Esophagus (tissue), 2 donors: ENCODE measurements around the gene CLCN2. TPM values are rescaled to one million over a fixed set of nuclear protein-coding genes. Genes with fewer than 3 reads are reported as not detected.
A peak's percentile ranks its signal among the peaks of the same experiment; 100 is the strongest.

Experiments
- H3K27ac ChIP-seq, 2 donors: one replicate each; pipeline ENCODE4 v1.5.1; 2013; ENCODE audit warnings: low read depth in 2 of 2, mild to moderate bottlenecking in 2 of 2, inconsistent platforms in 1 of 2, low read length in 1 of 2, moderate library complexity in 1 of 2
- H3K27me3 ChIP-seq, 2 donors: one replicate each; pipeline ENCODE4 v1.6.1; 2013; ENCODE audit warnings: low read length in 2 of 2, control low read depth in 1 of 2, mild to moderate bottlenecking in 1 of 2; ENCODE audit not compliant: insufficient read depth in 2 of 2, control insufficient read depth in 1 of 2
- H3K36me3 ChIP-seq, 2 donors: one replicate each; pipeline ENCODE4 v1.6.1; 2013; ENCODE audit warnings: low read length in 1 of 2; ENCODE audit not compliant: control insufficient read depth in 2 of 2, insufficient read depth in 2 of 2
- H3K4me1 ChIP-seq, 2 donors: one replicate each; pipeline ENCODE4 v1.6.1; 2013; ENCODE audit warnings: low read length in 1 of 2; ENCODE audit not compliant: control insufficient read depth in 2 of 2, insufficient read depth in 2 of 2
- H3K4me3 ChIP-seq, 2 donors: one replicate each; pipeline ENCODE4 v1.5.1; 2013; ENCODE audit warnings: low read length in 2 of 2, mild to moderate bottlenecking in 2 of 2, low read depth in 1 of 2, moderate library complexity in 1 of 2
- H3K9me3 ChIP-seq, 2 donors: one replicate each; pipeline ENCODE4 v1.6.1; 2013; ENCODE audit warnings: mild to moderate bottlenecking in 2 of 2, low read depth in 1 of 2, low read length in 1 of 2, moderate library complexity in 1 of 2; ENCODE audit not compliant: control insufficient read depth in 2 of 2, insufficient read depth in 1 of 2
- WGBS, 2 donors: extraction: QIAGEN DNeasy Blood & Tissue Kit; methylation state at CpG; one replicate each; pipeline ENCODE4 v1.1.7; 2013; 5-methylcytosine and 5-hydroxymethylcytosine counted together
- polyA plus RNA-seq, 2 donors: library from polyadenylated mRNA; stranded (reverse); fragments of 200-250 nt; gene quantifications; one replicate each; pipeline ENCODE4 v1.2.3, GENCODE V29; 2013
- donor health status: healthy with polysubstance abuse.
- donor health status: Bipolar disorder and iron deficiency.

CLCN2 gene
- polyA plus RNA-seq, 2 donors, result 3.1 to 5.4 TPM

DNA sequence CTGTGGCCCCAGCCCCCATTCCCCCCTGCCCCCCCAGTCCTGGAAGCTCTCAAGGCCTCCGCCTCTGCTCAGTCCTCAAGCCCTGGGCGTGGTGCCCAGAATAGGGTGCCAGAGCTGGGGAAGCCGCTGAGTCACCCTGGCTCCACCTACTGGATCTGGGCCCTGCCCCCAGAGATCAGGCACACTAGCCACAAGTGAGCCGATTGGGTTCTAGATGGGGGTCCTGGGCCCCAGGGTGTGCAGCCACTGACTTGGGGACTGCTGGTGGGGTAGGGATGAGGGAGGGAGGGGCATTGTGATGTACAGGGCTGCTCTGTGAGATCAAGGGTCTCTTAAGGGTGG, 41.3 kb downstream of the CLCN2 start:
- peak overlapping the region; percentile 49 to 54 for H3K4me3 ChIP-seq
- peaks cover 0 to 28% of the 10 kb centered on the region in 2 donors for H3K4me1 ChIP-seq
- H3K27ac ChIP-seq, result peak overlapping the region; percentile 98 to 99
- peaks cover 25 to 61% of the 10 kb centered on the region in 2 donors for H3K36me3 ChIP-seq
- H3K27me3 ChIP-seq, result no peaks in the 10 kb centered on the region
- no peaks in the 10 kb centered on the region for H3K9me3 ChIP-seq
- WGBS, 2 donors, result 0 to 6% methylated on average over 4 of the region's 4 CpGs

DNA sequence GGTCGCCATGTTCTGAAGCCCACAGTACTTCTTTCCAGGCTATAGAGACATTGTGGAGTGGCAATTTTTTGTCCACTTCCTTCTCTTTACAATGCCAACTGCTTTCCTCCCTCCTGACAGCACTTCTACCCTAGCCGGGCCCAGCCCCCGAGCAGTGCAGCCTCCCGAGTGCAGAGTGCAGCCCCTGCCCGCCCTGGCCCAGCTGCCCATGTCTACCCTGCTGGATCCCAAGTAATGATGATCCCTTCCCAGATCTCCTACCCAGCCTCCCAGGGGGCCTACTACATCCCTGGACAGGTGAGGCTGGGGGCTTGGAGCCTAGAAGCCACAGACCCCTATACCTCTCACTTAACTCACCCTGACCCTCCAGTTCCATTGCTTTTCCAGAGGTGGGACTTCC, 44.2 kb downstream of the CLCN2 start:
- peaks cover 0 to 28% of the 10 kb centered on the region in 2 donors for H3K4me1 ChIP-seq
- no peaks in the 10 kb centered on the region for H3K27me3 ChIP-seq
- H3K27ac ChIP-seq, result peak overlapping the region; percentile 68 to 99
- H3K4me3 ChIP-seq, result peak overlapping the region; percentile 84
- H3K36me3 ChIP-seq, result peaks cover 7 to 36% of the 10 kb centered on the region in 2 donors
- 45 to 58% methylated on average over 5 of the region's 5 CpGs for WGBS, 2 donors
- H3K9me3 ChIP-seq, result no peaks in the 10 kb centered on the region

DNA sequence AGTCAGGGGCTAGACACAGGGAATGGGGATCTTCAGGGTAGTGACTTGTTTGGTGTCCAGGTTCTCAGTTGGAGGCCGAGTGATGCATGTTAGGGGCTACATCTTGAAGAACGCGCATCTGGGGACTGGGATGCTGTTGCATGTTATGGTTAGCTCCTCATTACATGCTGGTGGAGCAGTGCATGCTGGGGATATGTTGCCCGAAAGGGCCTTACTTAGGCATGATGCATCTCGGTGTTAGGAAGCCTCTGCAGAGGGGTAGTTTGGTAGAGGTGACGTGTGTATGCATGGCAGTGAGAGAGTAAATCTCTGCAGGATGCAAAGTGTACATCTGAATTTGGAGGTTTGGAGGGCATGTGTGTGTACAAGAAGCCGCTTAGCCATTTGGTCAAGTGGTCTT, 44.6 kb downstream of the CLCN2 start:
- WGBS, 2 donors, result 63 to 66% methylated on average over 7 of the region's 7 CpGs
- peaks cover 7 to 34% of the 10 kb centered on the region in 2 donors for H3K36me3 ChIP-seq
- no peaks in the 10 kb centered on the region for H3K9me3 ChIP-seq
- peak overlapping the region; percentile 94 to 99 for H3K27ac ChIP-seq
- peak overlapping the region; percentile 84 for H3K4me3 ChIP-seq
- peaks cover 0 to 28% of the 10 kb centered on the region in 2 donors for H3K4me1 ChIP-seq
- H3K27me3 ChIP-seq, result no peaks in the 10 kb centered on the region

DNA sequence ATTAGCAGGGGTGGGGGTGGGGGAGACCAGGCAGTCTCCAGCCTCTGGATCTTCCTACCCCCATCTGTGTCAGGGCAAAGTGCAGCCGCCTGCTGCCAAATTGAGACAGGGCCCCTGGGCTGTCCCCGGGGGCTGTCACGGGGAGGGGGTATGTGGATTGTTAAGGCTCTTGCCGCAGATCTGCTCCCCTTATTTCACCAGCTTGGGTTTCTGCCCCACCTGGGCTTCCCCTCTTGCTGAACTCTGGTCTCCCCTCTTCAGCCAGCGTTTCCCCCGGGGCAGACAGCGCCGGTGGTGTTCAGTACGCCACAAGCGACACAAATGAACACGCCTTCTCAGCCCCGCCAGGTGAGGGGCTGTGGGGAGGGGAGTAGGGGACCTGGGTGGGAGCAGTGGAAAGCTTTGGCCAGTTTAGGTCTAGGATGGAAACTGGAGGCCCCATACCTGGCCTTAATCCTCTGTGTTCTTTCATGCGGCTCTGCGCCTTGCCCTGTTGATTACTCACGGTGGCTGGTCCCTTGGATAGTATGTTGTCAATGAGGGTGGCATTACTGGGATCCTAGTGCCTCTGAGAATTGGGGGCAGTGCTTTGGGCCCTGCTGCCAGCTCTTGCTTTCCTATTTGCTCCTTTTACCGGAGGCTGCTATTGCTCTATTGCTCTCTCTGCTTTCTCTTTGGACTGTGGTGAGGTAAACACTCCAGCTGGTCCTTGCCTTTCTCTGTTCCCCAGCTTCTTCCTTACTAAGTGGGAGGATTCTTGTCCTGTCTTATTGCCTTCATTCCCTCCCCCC, 45.3 kb downstream of the CLCN2 start:
- H3K4me3 ChIP-seq, result peak overlapping the region; percentile 84
- peak overlapping the region; percentile 94 to 99 for H3K27ac ChIP-seq
- H3K36me3 ChIP-seq, result peaks cover 4 to 26% of the 10 kb centered on the region in 2 donors
- WGBS, 2 donors, result 14 to 22% methylated on average over 16 of the region's 16 CpGs
- H3K9me3 ChIP-seq, result no peaks in the 10 kb centered on the region
- H3K27me3 ChIP-seq, result no peaks in the 10 kb centered on the region
- peaks cover 0 to 28% of the 10 kb centered on the region in 2 donors for H3K4me1 ChIP-seq

DNA sequence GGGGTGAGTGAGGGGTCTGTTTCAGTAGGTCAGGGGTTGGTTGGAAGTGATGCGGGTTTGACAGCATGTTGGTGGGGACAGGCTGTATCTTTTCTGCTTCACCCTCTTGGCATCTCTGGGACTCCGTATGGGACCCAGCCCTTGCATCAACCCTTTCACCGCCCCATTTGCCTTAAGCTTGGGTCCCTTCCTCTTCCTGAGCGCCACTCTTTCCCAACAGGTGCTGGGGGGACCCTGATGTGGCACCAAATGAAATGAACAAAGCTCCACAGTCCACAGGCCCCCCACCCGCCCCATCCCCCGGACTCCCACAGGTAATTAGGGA, 45.9 kb downstream of the CLCN2 start:
- 4 to 8% methylated on average over 6 of the region's 6 CpGs for WGBS, 2 donors
- H3K36me3 ChIP-seq, result peaks cover 4 to 22% of the 10 kb centered on the region in 2 donors
- H3K9me3 ChIP-seq, result no peaks in the 10 kb centered on the region
- no peaks in the 10 kb centered on the region for H3K27me3 ChIP-seq
- H3K4me3 ChIP-seq, result peak overlapping the region; percentile 84
- H3K4me1 ChIP-seq, result peaks cover 0 to 25% of the 10 kb centered on the region in 2 donors
- H3K27ac ChIP-seq, result peak overlapping the region; percentile 94 to 99

DNA sequence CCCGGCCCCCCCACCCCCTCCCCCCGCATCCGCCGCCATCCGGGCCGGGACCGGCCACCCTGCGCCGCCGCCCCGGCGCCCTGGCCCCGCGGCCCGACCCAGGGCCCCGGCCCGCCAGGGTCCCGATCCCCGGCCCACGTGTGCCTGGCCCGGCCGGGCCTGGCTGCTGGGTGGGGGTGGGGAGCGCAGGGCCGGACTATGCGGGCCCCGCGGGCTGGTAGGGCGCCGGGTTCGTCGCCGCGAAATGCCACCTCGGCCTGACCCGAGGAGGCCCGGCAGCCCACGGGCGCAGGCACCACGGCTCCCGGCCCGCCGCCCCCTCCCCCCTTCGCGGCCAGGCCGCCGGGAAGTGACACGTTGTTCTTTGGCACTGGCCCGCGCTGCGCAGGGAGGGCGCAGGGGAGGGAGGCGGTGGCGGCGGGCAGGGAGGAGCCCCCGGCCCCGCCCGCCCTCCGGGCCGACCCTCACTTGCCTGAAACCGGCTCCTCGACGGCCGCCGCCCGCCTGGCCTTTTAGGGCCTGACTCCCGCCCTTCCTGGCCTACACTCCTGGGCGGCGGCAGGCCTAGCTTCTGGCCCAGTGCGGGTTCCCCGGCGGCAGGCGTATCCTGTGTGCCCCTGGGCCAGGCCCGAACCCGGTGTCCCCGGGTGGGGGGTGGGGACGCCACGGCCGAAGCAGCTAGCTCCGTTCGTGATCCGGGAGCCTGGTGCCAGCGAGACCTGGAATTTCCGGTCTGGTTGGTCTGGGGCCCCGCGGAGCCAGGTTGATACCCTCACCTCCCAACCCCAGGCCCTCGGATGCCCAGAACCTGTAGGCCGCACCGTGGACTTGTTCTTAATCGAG, 46.5 kb downstream of the CLCN2 start:
- Histone ChIP-seq H3K27ac (peak overlapping the region; percentile 94 to 99), H3K27me3 (no peaks in the 10 kb centered on the region), H3K9me3 (no peaks in the 10 kb centered on the region), H3K36me3 (peaks cover 4 to 17% of the 10 kb centered on the region in 2 donors), H3K4me1 (peaks cover 0 to 21% of the 10 kb centered on the region in 2 donors), H3K4me3 (peak overlapping the region; percentile 84)
- 0 to 1% methylated on average over 52 to 89 of the region's 89 CpGs for WGBS, 2 donors

DNA sequence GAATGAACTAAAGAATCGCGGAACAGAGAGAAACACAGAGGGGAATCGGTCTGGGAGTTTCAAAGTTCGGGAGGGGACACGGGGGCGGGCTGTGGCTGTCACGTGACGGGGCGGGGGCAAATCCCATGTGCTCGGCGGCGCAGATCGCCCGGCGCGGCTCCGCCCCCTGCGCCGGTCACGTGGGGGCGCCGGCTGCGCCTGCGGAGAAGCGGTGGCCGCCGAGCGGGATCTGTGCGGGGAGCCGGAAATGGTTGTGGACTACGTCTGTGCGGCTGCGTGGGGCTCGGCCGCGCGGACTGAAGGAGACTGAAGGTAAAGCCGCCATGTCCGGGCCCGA, 47.1 kb downstream of the CLCN2 start, which contains the start of gene EIF4G1:
Gene EIF4G1, plus strand, starts transcription at position 244 of the 337 bp plus-strand sequence. CDS start 1,191 bp downstream, outside the sequence.
- Histone ChIP-seq H3K4me1 (peaks cover 0 to 16% of the 10 kb centered on the region in 2 donors), H3K9me3 (no peaks in the 10 kb centered on the region), H3K4me3 (peak within 1 kb of the TSS; percentile 84), H3K36me3 (peaks cover 4 to 15% of the 10 kb centered on the region in 2 donors), H3K27me3 (no peaks in the 10 kb centered on the region), H3K27ac (peak within 1 kb of the TSS; percentile 94 to 99)
- 1% methylated on average over 40 of the region's 40 CpGs for WGBS, 2 donors

DNA sequence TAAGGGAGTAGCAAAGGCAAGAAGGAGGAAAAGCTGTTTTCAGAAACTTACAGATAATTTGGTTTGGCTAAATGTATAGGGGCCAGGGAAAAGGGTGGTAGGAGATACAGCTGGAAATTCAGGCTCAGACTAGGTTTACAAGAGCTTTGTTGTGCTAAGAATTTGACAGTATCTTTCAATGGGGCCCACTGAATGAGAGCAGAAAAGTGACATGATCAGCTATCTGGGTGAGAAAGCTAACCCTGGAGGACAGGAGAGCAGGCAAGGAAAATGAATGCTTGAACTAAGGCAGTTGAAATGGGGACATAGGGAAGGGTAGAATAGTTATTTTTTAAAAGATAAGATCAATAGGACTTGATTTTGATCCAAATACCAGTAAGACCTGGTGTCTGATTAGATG, 49.8 kb downstream of the CLCN2 start:
- no peaks in the 10 kb centered on the region for H3K27me3 ChIP-seq
- H3K4me1 ChIP-seq, result peaks cover 0 to 5% of the 10 kb centered on the region in 2 donors
- H3K36me3 ChIP-seq, result peaks cover 13 to 20% of the 10 kb centered on the region in 2 donors
- no peak overlapping the region for H3K4me3 ChIP-seq
- H3K9me3 ChIP-seq, result no peaks in the 10 kb centered on the region
- H3K27ac ChIP-seq, result no peak overlapping the region

DNA sequence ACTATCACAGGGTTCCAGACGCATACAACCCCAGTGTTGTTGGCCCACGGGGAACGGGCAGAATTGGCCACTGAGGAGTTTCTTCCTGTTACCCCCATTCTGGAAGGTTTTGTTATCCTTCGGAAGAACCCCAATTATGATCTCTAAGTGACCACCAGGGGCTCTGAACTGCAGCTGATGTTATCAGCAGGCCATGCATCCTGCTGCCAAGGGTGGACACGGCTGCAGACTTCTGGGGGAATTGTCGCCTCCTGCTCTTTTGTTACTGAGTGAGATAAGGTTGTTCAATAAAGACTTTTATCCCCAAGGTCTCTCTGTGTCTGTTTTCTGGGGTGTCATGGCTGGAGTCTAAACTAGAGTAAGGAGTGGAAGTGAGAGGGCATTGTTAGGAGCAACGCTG, 52.7 kb downstream of the CLCN2 start:
- 74 to 76% methylated on average over 7 of the region's 7 CpGs for WGBS, 2 donors
- Histone ChIP-seq H3K4me1 (no peaks in the 10 kb centered on the region), H3K9me3 (no peaks in the 10 kb centered on the region), H3K27ac (no peak overlapping the region), H3K4me3 (no peak overlapping the region), H3K36me3 (peaks cover 24 to 32% of the 10 kb centered on the region in 2 donors), H3K27me3 (no peaks in the 10 kb centered on the region)
